Endothelial cell of umbilical vein (primary cell): Measurements from ENCODE around the gene TENM4. TPM values are rescaled to one million over a fixed set of nuclear protein-coding genes. Genes with fewer than 3 reads are reported as not detected.

ENCODE experiments used
- BruUV-seq: library from RNA; stranded (reverse); fragments of 400-500 nt; replicated peaks from 2 replicates; lab custom pipeline; 2021; lab: Mats Ljungman, UMichigan
- CTCF ChIA-PET: fragments of 300-600, 350-600 bp; sonication (Branson Sonifier 250); formaldehyde crosslinking; loops from one replicate; lab custom pipeline; 2021; ENCODE audit warnings: antibody characterized with exemption, inconsistent platforms; lab: Charles Lee
- POLR2A ChIA-PET: fragments of 300-600, 350-600 bp; sonication (Branson Sonifier 250); formaldehyde crosslinking; loops from one replicate; lab custom pipeline; 2021; ENCODE audit warnings: antibody characterized with exemption, inconsistent platforms; lab: Charles Lee
- DNase-seq: peaks from one replicate; pipeline ENCODE4 v3.0.0-alpha.2; 2011; ENCODE audit warnings: low read depth, low spot score
- FAIRE-seq: peaks from 2 replicates; lab custom pipeline; 2011; peaks lifted over from hg19 to GRCh38; lab: Jason Lieb, UNC
- H2AFZ ChIP-seq: 2 replicates; pipeline ENCODE4 v1.6.0; 2012; ENCODE audit warnings: low read depth, low read length, control low read depth, inconsistent platforms
- H3K27ac ChIP-seq: 2 replicates; pipeline ENCODE4 v1.5.1; 2011; ENCODE audit warnings: low read depth, mild to moderate bottlenecking, control low read depth, low read length, moderate library complexity; ENCODE audit not compliant: insufficient read depth
- H3K27me3 ChIP-seq, 2 experiments: 2 replicates each; pipeline versions ENCODE4 v1.6.0 to v1.6.1; 2011; ENCODE audit warnings: low read length in 2 of 2, mixed read lengths in 1 of 2; ENCODE audit not compliant: control insufficient read depth in 2 of 2, insufficient read depth in 2 of 2
- H3K36me3 ChIP-seq, 2 experiments: 2 replicates in 1 of 2; 3 replicates in 1 of 2; pipeline ENCODE4 v1.5.1; 2011; ENCODE audit warnings: low read length in 2 of 2, mild to moderate bottlenecking in 1 of 2, moderate library complexity in 1 of 2; ENCODE audit not compliant: control insufficient read depth in 2 of 2, insufficient read depth in 2 of 2; ENCODE audit errors: extremely low read depth in 1 of 2
- H3K4me1 ChIP-seq: 3 replicates; pipeline ENCODE4 v1.5.1; 2011; ENCODE audit warnings: mild to moderate bottlenecking, low read length; ENCODE audit not compliant: control insufficient read depth, insufficient read depth; ENCODE audit errors: extremely low read depth
- H3K4me2 ChIP-seq: 2 replicates; pipeline ENCODE4 v1.6.1; 2011; ENCODE audit warnings: low read length, control low read depth, mixed read lengths; ENCODE audit not compliant: insufficient read depth
- H3K4me3 ChIP-seq, 3 experiments: fragments of 200-600 bp in 1 of 3; sonication (generic), shearing (Covaris generic) in 1 of 3; replicated peaks in 1 of 3; 2 replicates each; pipeline ENCODE4 v1.5.1; 2011 to 2016; ENCODE audit warnings: control low read depth in 3 of 3, low read length in 3 of 3, mild to moderate bottlenecking in 2 of 3, inconsistent platforms in 1 of 3, low read depth in 1 of 3, moderate library complexity in 1 of 3; ENCODE audit not compliant: insufficient read depth in 1 of 3
- H3K79me2 ChIP-seq: 2 replicates; pipeline ENCODE4 v1.6.0; 2012; ENCODE audit warnings: low read length, inconsistent platforms; ENCODE audit not compliant: control insufficient read depth, insufficient read depth
- H3K9ac ChIP-seq: replicated peaks from 2 replicates; pipeline ENCODE3; 2011; ENCODE audit warnings: low read length, control low read depth; ENCODE audit not compliant: insufficient read depth; ENCODE audit errors: extremely low read depth
- H3K9me1 ChIP-seq: replicated peaks from 3 replicates; pipeline ENCODE4 v1.6.0; 2011; ENCODE audit warnings: mild to moderate bottlenecking, low read length; ENCODE audit not compliant: control insufficient read depth, insufficient read depth; ENCODE audit errors: extremely low read depth
- H3K9me3 ChIP-seq: replicated peaks from 2 replicates; pipeline ENCODE4 v1.5.1; 2012; ENCODE audit warnings: low read length, inconsistent platforms; ENCODE audit not compliant: control insufficient read depth, insufficient read depth
- H4K20me1 ChIP-seq: replicated peaks from 2 replicates; pipeline ENCODE3; 2011; ENCODE audit warnings: mild to moderate bottlenecking, low read length; ENCODE audit not compliant: control insufficient read depth, insufficient read depth; ENCODE audit errors: extremely low read depth
- CTCF ChIP-seq, 2 donors: IDR thresholded peaks; 1 replicate in 1 of 2; 2 replicates in 1 of 2; pipeline ENCODE4 v1.5.1; 2011; ENCODE audit warnings: low read length in 2 of 2, mild to moderate bottlenecking in 2 of 2, moderate library complexity in 2 of 2, control low read depth in 1 of 2, inconsistent platforms in 1 of 2, low read depth in 1 of 2; ENCODE audit not compliant: insufficient read depth in 1 of 2; ENCODE audit errors: extremely low read depth in 1 of 2
- EZH2 ChIP-seq: IDR thresholded peaks from 2 replicates; pipeline ENCODE4 v1.6.1; 2012; ENCODE audit warnings: borderline replicate concordance, low read depth, mild to moderate bottlenecking, moderate library complexity, low read length, inconsistent platforms; ENCODE audit not compliant: severe bottlenecking
- FOS ChIP-seq: IDR thresholded peaks from 2 replicates; pipeline ENCODE4 v1.6.1; 2011; ENCODE audit warnings: mild to moderate bottlenecking, low read length, moderate library complexity, borderline replicate concordance; ENCODE audit not compliant: insufficient read depth
- GATA2 ChIP-seq: IDR thresholded peaks from 2 replicates; pipeline ENCODE4 v1.7.0; 2011; ENCODE audit warnings: low read depth, mild to moderate bottlenecking, moderate library complexity, mixed read lengths, low read length; ENCODE audit not compliant: insufficient read length, insufficient read depth
- JUN ChIP-seq: IDR thresholded peaks from 2 replicates; pipeline ENCODE4 v1.6.1; 2011; ENCODE audit warnings: borderline replicate concordance, low read depth; ENCODE audit not compliant: insufficient read length, insufficient read depth
- MAX ChIP-seq: IDR thresholded peaks from 2 replicates; pipeline ENCODE4 v1.6.1; 2011; ENCODE audit not compliant: insufficient read depth, insufficient read length
- MYC ChIP-seq: IDR thresholded peaks from one replicate; pipeline ENCODE4 v1.6.1; 2011; ENCODE audit warnings: mild to moderate bottlenecking, low read depth, low read length
- POLR2A ChIP-seq: IDR thresholded peaks from 2 replicates; pipeline ENCODE4 v1.6.1; 2012; ENCODE audit warnings: low read depth, mild to moderate bottlenecking, control low read depth, low read length
- POLR2AphosphoS5 ChIP-seq: IDR thresholded peaks from 2 replicates; pipeline ENCODE4 v1.6.1; 2012; ENCODE audit warnings: low read depth, mild to moderate bottlenecking, control low read depth, low read length, moderate library complexity; ENCODE audit not compliant: insufficient read depth
- dilution Hi-C: fragments of 300-500 bp; cut with MboI; formaldehyde crosslinking; loops from one replicate; pipeline ENCODE4 v1.15.0; 2019; ENCODE audit warnings: low sequenced_read_pairs; ENCODE audit not compliant: extremely low pct_ligation_motif_present
- intact Hi-C: fragments of 100-400 bp; cut with micrococcal nuclease; formaldehyde crosslinking; loops from one replicate; pipeline ENCODE4 v1.10.0; 2022
- polyA plus RNA-seq, 4 experiments: library from polyadenylated mRNA; depleted of rRNA in 3 of 4; stranded (reverse) in 3 of 4; unstranded in 1 of 4; fragments of >200 nt; gene quantifications; 2 replicates each; pipeline versions ENCODE4 v1.2.1 to v1.2.3, GENCODE V29; 2011 to 2012; ENCODE audit warnings: missing spikeins in 1 of 4
- total RNA-seq: library from RNA; stranded (reverse); gene quantifications from 2 replicates; pipeline ENCODE4 v1.2.3, GENCODE V29; 2021

TENM4 gene
- total and polyA plus RNA-seq, 2 donors (not counting 3 experiments of a cell fraction or from before 2014, with no cell fraction given), result 0.06 to 0.27 TPM

- ChIA-PET CTCF (no interaction called here), POLR2A (no interaction called here)
- no peak overlapping the region for H3K4me2 ChIP-seq
- H3K27ac ChIP-seq, result no peak overlapping the region
- no peaks in the 10 kb centered on the region for H3K36me3 ChIP-seq
- DNase-seq (no peak), FAIRE-seq (no peak)
- H3K27me3 ChIP-seq, result no peaks in the 10 kb centered on the region
- no peak for TF ChIP-seq POLR2A
- TF ChIP-seq FOS, result no peak
- TF ChIP-seq MYC, result no peak
- TF ChIP-seq POLR2AphosphoS5, result no peak
- no peak for TF ChIP-seq MAX
- TF ChIP-seq EZH2, result no peak
- no peak for TF ChIP-seq GATA2
- TF ChIP-seq CTCF (IDR thresholded peaks at IDR 0.05; ENCODE audit: extremely low read depth in 1 of 2, insufficient read depth in 1 of 2, low read depth in 1 of 2, low read length in 2 of 2), result no peak
- no peak for TF ChIP-seq JUN
- no peaks in the 10 kb centered on the region for H3K79me2 ChIP-seq
- H3K9me3 ChIP-seq, result no peaks in the 10 kb centered on the region
- H2AFZ ChIP-seq, result no peak overlapping the region
- no peak overlapping the region for H3K9ac ChIP-seq
- BruUV-seq, result no TSS peak
- no peak overlapping the region for H3K4me3 ChIP-seq
- dilution Hi-C loops (no loop called here), intact Hi-C loops (no loop called here)
- no peaks in the 10 kb centered on the region for H3K9me1 ChIP-seq
- no peaks in the 10 kb centered on the region for H3K4me1 ChIP-seq
- no peaks in the 10 kb centered on the region for H4K20me1 ChIP-seq
Observed at GRCh38 chr11:79369055-79369454, 71.8 kb downstream of the TENM4 start.
